K562 (cell line): Measurements from ENCODE around the gene TAF11L11.
"Not testable (repeated sequence)": the region's sequence is repeated elsewhere in the genome, so short reads cannot be mapped to it uniquely, and the experiment has no call there.

Source experiments
- CBX2 ChIP-seq: fragments of 200-600 bp; sonication (generic); IDR thresholded peaks from one replicate; pipeline ENCODE4 v1.6.1; 2012; ENCODE audit warnings: mild to moderate bottlenecking, low read length, inconsistent platforms; ENCODE audit not compliant: insufficient read depth, poor library complexity, severe bottlenecking
- MTA2 ChIP-seq: fragments of 450-650 bp; IDR thresholded peaks from 2 replicates; pipeline ENCODE4 v1.6.1; 2016; ENCODE audit warnings: low read depth
- SP2 ChIP-seq: IDR thresholded peaks from 2 replicates; pipeline ENCODE4 v1.6.1; 2011; ENCODE audit warnings: mild to moderate bottlenecking, low read depth, low read length, moderate library complexity; ENCODE audit not compliant: poor library complexity, severe bottlenecking; ENCODE audit errors: extremely low read depth
- YY1 ChIP-seq, 3 experiments: IDR thresholded peaks; 2 replicates each; pipeline ENCODE4 v1.6.1; 2011; ENCODE audit warnings: low read length in 2 of 3, mild to moderate bottlenecking in 2 of 3, moderate library complexity in 2 of 3, borderline replicate concordance in 1 of 3, control low read depth in 1 of 3, low read depth in 1 of 3; ENCODE audit not compliant: insufficient read depth in 3 of 3, insufficient replicate concordance in 2 of 3, control insufficient read depth in 1 of 3, insufficient read length in 1 of 3; ENCODE audit errors: extremely low read depth in 1 of 3
- TF ChIP-seq, protein P1 (sequence below): IDR thresholded peaks from 2 replicates; pipeline ENCODE4 v1.6.1; 2016; ENCODE audit warnings: missing genetic modification characterization, missing compliant biosample characterization
- TF ChIP-seq, protein P2 (sequence below): sonication (generic); formaldehyde crosslinking; IDR thresholded peaks from 2 replicates; pipeline ENCODE4 v1.8.0; 2022; ENCODE audit warnings: mild to moderate bottlenecking, low read depth, missing genetic modification reagents
- TF ChIP-seq, protein P3 (sequence below), 3 experiments: IDR thresholded peaks in 2 of 3; conservative IDR thresholded peaks in 1 of 3; 2 replicates each; pipeline ENCODE4 v1.5.1; 2011 to 2012; ENCODE audit warnings: low read length in 3 of 3, mild to moderate bottlenecking in 3 of 3, control low read depth in 2 of 3, improper control_type of control experiment in 1 of 3, inconsistent platforms in 1 of 3, low read depth in 1 of 3, mixed read lengths in 1 of 3, moderate library complexity in 1 of 3; ENCODE audit not compliant: insufficient read depth in 2 of 3
- TF ChIP-seq, protein P4 (sequence below): fragments of 250-450 bp; sonication (Bioruptor Pico); IDR thresholded peaks from 2 replicates; pipeline ENCODE4 v1.4.0; 2020; ENCODE audit warnings: borderline replicate concordance

- TF ChIP-seq, protein P1, sequence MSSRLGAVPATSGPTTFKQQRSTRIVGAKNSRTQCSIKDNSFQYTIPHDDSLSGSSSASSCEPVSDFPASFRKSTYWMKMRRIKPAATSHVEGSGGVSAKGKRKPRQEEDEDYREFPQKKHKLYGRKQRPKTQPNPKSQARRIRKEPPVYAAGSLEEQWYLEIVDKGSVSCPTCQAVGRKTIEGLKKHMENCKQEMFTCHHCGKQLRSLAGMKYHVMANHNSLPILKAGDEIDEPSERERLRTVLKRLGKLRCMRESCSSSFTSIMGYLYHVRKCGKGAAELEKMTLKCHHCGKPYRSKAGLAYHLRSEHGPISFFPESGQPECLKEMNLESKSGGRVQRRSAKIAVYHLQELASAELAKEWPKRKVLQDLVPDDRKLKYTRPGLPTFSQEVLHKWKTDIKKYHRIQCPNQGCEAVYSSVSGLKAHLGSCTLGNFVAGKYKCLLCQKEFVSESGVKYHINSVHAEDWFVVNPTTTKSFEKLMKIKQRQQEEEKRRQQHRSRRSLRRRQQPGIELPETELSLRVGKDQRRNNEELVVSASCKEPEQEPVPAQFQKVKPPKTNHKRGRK, result not testable (repeated sequence)
- TF ChIP-seq, protein P2, sequence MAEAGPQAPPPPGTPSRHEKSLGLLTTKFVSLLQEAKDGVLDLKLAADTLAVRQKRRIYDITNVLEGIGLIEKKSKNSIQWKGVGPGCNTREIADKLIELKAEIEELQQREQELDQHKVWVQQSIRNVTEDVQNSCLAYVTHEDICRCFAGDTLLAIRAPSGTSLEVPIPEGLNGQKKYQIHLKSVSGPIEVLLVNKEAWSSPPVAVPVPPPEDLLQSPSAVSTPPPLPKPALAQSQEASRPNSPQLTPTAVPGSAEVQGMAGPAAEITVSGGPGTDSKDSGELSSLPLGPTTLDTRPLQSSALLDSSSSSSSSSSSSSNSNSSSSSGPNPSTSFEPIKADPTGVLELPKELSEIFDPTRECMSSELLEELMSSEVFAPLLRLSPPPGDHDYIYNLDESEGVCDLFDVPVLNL (CRISPR knock-in tag), result not testable (repeated sequence)
- TF ChIP-seq, protein P3, sequence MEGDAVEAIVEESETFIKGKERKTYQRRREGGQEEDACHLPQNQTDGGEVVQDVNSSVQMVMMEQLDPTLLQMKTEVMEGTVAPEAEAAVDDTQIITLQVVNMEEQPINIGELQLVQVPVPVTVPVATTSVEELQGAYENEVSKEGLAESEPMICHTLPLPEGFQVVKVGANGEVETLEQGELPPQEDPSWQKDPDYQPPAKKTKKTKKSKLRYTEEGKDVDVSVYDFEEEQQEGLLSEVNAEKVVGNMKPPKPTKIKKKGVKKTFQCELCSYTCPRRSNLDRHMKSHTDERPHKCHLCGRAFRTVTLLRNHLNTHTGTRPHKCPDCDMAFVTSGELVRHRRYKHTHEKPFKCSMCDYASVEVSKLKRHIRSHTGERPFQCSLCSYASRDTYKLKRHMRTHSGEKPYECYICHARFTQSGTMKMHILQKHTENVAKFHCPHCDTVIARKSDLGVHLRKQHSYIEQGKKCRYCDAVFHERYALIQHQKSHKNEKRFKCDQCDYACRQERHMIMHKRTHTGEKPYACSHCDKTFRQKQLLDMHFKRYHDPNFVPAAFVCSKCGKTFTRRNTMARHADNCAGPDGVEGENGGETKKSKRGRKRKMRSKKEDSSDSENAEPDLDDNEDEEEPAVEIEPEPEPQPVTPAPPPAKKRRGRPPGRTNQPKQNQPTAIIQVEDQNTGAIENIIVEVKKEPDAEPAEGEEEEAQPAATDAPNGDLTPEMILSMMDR (IDR thresholded peaks at IDR 0.05 in 2 of 3, conservative IDR thresholded peaks at IDR 0.05 in 1 of 3; ENCODE audit: insufficient read depth in 2 of 3, low read depth in 1 of 3, low read length in 3 of 3), result not testable (repeated sequence)
- not testable (repeated sequence) for TF ChIP-seq YY1 (IDR thresholded peaks at IDR 0.05; ENCODE audit: borderline replicate concordance in 1 of 3, control insufficient read depth in 1 of 3, extremely low read depth in 1 of 3, insufficient read depth in 3 of 3, insufficient read length in 1 of 3, insufficient replicate concordance in 2 of 3, low read depth in 1 of 3, low read length in 2 of 3); SP2; CBX2; MTA2
- TF ChIP-seq, protein P4, sequence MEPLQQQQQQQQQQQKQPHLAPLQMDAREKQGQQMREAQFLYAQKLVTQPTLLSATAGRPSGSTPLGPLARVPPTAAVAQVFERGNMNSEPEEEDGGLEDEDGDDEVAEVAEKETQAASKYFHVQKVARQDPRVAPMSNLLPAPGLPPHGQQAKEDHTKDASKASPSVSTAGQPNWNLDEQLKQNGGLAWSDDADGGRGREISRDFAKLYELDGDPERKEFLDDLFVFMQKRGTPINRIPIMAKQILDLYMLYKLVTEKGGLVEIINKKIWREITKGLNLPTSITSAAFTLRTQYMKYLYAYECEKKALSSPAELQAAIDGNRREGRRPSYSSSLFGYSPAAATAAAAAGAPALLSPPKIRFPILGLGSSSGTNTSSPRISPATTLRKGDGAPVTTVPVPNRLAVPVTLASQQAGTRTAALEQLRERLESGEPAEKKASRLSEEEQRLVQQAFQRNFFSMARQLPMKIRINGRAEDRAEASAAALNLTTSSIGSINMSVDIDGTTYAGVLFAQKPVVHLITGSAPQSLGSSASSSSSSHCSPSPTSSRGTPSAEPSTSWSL (CRISPR knock-in tag), result not testable (repeated sequence)
Observed at GRCh38 chr5:17631788-17632187, 27.8 kb downstream of the TAF11L11 start, which contains the start of gene TAF11L13.
